Activated CD4-positive, alpha-beta T cell treated with anti-CD3 and anti-CD28 coated beads for 4 hours (primary cell): ENCODE measurements around the gene COL9A3.

Experiments
- DNase-seq, 2 donors: peaks; one replicate each; pipeline ENCODE4 v3.0.0-alpha.2; 2020

Gene COL9A3

GRCh38 chr20:62816884-62817873 is at the start of gene COL9A3:
Gene COL9A3 (plus strand): TSS chr20:62817050. CDS start chr20:62817065, 15 bp downstream.
- DNase-seq = no peak

- DNase-seq = no peak
Observed at GRCh38 chr20:62768234-62768546, 48.7 kb upstream of the COL9A3 start.

- DNase-seq = no peak
Observed at GRCh38 chr20:62768551-62769287, 48.1 kb upstream of the COL9A3 start.

DNA sequence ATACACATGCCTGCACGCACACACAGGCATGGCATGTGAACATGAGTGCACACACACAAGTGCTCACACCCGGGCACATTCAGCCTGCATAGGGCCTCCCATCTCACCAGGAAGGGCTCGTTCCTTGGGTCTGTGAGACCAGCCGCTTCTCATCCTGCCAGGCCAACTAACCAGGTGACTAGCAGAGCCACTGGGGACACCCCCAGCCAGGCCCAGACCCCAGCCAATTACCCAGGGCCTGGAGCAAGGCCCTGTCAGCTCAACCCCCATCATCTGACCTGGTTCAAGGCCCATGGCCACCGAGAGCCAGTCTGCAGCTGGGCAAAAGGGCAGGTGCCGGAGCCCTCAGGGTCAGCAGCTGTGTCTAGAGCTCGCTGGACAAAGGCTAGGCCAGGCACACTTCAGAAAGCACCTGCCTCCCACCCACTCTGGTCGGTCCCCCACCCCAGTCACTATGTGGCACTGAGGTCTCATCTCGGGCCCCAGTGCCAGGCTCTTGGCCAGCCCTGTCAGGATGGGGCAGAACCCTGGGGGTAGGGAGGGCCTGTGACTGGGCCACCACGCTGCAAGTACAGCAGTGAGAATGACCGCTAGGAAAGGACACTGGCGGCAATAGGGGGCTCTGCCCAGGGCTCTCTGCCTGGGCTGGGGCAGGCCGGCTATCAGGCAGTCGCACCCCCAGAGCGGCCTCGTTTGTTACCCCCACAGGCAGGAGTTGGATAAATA is 47.3 kb upstream of the COL9A3 start:
- no peak for DNase-seq

DNA sequence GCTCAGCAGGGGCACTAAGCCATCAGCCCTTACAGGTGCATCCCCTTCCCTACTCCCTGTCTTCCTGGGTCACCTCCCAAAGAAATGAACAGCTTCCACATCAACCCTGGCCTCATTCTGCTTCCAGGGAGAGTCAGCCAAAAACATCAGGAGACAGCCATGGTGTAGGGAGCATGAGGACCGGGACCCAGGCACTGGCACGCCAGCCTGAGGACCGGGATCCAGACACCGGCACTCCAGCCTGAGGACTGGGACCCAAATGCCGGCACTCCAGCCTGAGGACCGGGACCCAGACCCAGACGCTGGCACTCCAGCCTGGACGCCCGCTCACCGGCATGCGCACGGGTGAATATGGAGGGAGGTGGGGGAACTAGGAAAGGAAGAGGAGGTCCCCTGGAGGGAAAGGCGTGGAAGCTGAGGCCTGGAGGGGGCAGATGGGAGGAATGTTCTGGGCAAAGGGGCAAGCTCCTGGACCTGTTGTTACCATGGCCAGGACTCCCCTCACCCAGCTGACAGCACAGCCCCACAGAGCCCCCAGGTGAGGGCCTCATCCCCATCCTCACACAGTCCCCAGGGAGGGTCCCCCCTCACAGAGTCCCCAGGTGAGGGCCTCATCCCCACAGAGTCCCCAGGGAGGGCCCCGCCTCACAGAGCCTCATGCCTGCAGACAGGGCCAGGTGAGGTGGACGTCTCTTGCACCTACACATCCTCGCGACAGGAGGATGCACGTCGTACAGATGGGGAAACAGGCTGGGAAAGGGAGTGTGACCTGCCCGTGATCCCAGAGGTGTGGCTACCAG is 46.5 kb upstream of the COL9A3 start:
- no peak for DNase-seq

- DNase-seq = no peak
Observed at GRCh38 chr20:62770916-62771315, 45.9 kb upstream of the COL9A3 start.

- DNase-seq = no peak
Observed at GRCh38 chr20:62771396-62772102, 45.3 kb upstream of the COL9A3 start.

GRCh38 chr20:62772103-62772611 is 44.7 kb upstream of the COL9A3 start:
- no peak for DNase-seq

DNA sequence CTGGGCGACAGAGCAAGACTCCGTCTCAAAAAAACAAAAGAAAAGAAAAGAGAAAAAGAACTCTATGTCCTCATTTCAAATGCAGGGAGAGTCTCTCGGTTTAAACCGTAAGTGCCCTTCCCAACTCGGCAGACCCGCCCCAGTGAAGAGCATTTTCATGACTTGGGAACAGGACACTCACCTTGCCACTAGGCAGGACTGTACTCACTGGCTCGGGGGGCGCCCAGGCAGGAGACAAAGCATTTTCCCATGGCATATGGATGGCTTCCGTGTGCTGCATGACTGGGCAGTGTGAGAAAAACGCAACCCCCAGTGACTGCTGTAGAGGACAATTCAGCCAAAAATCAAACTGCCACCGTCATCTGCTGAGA is 44.2 kb upstream of the COL9A3 start:
- DNase-seq = no peak

DNA sequence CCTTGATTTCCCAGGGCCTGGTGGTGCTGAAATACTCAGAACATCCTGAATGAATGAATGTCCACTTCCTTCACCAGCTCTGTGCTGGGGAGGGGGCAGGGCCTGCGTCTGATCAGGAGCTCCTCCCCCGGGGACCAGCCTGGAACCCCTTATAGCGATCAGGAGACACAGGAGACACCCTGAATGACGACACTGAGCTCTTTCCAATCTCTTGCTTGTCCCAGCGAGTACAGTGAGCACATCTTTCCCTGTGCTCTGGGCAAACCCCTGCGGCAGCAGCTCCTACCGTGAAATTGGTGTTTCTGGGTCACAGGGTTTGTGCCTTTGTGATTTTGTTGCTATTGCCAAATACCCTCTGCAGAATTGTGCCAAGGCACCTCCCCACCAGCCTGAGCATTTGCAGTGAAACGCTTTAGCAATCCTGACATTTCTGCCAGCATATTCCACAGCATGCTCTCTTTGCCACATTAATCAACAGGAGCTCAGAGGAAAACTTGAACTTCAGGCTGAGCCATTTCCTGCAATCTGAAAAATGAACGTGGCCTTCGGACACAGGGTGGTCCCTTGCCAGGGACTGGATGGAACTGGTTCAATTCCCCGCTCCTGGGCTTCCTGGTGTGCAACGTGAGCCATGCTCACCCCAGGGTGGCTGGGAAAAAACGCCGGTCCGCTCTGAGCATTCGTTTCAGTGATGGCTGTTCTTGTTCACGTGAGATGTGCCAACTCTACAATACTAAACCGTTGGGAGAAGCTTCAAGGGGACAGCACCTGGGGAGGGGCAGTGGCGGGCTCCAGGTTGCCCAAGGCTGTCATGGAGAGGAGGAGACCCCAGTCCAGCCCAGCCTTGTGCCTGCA is 43.6 kb upstream of the COL9A3 start:
- DNase-seq = no peak

GRCh38 chr20:62773845-62774714 is 42.8 kb upstream of the COL9A3 start:
- DNase-seq = no peak

- peak in 1 of 2 donors; percentile 29 for DNase-seq
Observed at GRCh38 chr20:62774762-62775161, 42.1 kb upstream of the COL9A3 start.

- DNase-seq = no peak
Observed at GRCh38 chr20:62775206-62775605, 41.6 kb upstream of the COL9A3 start.

- DNase-seq = no peak
Observed at GRCh38 chr20:62776035-62776691, 40.7 kb upstream of the COL9A3 start.

GRCh38 chr20:62776692-62777527 is 39.9 kb upstream of the COL9A3 start:
- peak; percentile 50 to 60 for DNase-seq

- no peak for DNase-seq
Observed at GRCh38 chr20:62777528-62777830, 39.4 kb upstream of the COL9A3 start.

GRCh38 chr20:62778058-62778457 is 38.8 kb upstream of the COL9A3 start:
- DNase-seq = no peak
